Measurements from ENCODE around the gene ACTL7B.
"Not testable (repeated sequence)": the region's sequence is repeated elsewhere in the genome, so short reads cannot be mapped to it uniquely, and the experiment has no call there.

ACTL7B gene, protein sequence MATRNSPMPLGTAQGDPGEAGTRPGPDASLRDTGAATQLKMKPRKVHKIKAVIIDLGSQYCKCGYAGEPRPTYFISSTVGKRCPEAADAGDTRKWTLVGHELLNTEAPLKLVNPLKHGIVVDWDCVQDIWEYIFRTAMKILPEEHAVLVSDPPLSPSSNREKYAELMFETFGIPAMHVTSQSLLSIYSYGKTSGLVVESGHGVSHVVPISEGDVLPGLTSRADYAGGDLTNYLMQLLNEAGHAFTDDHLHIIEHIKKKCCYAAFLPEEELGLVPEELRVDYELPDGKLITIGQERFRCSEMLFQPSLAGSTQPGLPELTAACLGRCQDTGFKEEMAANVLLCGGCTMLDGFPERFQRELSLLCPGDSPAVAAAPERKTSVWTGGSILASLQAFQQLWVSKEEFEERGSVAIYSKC

DNA sequence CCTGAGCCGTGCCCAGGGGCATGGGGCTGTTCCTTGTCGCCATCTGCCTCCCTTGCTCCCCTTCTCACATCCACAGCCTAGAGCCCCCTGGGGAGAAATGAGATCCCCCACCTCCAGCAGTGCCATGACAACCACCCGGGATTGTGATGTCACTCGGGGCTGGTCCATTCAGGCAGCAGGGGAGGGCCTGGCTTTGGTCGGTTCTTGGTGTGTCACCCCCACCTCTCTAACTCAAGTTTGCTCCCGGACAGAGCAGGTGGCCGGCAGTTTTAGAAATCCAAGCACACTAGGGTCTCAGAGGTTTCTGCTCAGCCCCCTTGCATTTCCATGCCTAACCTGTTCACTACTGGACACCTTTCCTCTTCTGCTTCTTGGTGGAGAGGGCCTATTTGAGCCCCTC, at the start of gene ACTL7B:
Gene ACTL7B (minus strand): TSS at position 99 of the 400 bp plus-strand sequence. CDS start 56 bp downstream, at position 43.
- DNase-seq (ENCODE audit: low read depth in 2 of 2) = no peak

DNA sequence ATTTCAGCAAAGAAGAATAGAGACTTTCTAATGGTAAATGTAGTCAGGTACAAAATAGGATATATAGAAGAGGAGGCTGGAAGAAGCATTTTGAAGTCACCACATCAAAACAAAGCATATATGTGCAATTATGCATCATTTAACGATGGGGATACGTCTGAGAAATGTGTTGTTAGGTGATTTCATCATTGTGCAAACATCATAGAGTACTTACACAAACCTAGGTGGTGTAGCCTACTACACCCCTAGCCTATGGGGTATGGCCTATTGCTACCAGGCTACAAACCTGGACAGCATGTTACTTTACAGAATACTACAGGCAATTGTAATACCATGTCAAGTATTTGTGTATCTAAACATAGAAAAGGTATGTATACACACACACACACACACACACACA, 49.7 kb upstream of the ACTL7B start:
- no peak for DNase-seq (ENCODE audit: low read depth in 2 of 2)

DNA sequence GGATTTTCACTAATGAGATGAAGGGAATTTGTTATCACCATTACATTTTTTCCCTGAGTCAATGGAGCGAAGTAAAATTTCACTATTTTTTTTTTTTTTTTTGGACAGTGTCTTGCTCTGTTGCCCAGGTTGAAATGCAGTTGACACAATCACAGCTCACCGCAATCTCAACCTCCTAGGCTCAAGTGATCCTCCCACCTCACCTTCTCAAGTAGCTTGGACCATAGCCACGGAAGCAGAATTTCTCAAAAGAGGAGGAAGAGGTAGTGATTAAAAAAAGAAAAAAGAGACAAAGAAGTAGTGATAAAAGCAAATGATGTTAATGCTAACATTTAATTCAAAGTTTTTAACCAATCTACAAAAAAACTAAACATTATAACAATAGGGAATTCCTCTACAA, 48.4 kb upstream of the ACTL7B start:
- no peak for DNase-seq (ENCODE audit: low read depth in 2 of 2)

DNA sequence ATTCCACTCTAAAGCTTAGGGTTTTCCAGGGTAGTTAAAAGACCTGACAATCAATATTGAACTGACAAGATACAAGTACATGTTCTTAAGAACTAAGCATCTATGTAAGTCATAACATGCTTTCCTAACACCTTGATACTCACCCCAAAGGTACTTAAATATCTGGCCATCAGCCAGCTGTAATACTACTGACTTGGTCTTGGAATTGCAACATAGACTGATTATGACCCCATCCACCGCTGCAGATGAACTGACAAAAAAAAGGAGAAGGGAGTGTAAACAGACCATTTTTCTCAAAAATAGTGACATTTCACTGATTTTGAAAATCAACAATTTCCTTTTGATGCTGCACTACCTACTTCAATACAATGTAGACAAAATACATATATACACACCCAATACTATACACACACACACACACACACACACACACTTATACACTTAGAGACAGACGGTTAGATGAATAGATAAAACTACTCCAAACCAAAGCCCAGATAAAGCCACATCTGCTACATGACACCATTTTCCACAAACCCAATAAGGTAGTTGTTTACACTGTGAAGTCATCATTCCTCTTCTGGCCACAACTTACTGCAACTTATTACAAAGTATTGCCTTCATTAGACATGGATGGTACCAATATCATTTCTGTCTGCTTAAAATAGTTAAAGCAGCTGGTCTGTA, 47.8 kb upstream of the ACTL7B start:
- no peak for DNase-seq (ENCODE audit: low read depth in 2 of 2)

DNA sequence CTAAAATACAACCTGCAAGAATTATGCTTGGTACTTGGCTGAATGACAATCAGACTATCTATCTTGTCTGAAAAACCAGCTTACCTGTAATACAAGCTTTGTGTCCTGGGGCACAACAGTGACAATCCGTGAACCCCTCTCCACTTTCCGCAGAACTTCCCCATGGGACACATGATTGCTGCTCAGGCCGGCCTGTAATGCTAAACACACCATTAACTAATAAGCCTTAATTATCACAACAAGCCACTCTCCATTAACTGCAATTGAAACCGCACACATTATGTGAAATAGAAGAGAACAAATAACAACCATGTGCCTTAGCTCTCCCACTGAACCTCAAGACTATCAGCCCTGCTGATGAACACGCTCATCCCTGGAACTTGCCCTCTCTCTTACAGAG, 44.4 kb upstream of the ACTL7B start:
- DNase-seq (ENCODE audit: low read depth in 2 of 2) = no peak

DNA sequence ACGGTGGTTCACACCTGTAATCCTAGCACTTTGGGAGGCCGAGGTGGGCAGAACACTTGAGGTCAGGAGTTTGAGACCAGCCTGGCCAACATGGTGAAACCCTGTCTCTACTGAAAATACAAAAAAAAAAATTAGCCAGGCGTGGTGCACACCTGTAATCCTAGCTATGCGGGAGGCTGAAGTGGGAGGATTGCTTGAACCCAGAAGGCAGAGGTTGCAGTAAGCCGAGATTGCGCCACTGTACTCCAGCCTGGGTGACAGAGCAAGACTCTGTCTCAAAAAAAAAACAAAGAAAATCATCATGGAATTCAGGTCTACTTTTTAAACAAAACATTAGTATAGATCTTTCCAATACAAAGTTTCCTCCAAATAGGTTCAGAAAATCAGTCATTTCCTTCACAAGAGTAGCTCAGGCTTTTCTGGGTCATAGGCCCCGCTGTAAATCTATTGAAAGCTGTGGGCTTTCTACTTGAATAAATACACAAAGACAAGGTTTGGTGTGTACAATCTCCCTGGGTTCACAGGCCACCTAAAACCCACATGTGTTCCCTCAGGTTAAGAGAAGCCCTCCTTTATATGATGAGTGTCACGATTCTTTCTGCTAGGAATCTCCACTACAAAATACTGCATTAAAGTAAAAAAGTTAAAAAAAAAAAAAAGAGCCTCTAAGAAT, 43.4 kb upstream of the ACTL7B start:
- not testable (repeated sequence) for DNase-seq (ENCODE audit: low read depth in 2 of 2)

DNA sequence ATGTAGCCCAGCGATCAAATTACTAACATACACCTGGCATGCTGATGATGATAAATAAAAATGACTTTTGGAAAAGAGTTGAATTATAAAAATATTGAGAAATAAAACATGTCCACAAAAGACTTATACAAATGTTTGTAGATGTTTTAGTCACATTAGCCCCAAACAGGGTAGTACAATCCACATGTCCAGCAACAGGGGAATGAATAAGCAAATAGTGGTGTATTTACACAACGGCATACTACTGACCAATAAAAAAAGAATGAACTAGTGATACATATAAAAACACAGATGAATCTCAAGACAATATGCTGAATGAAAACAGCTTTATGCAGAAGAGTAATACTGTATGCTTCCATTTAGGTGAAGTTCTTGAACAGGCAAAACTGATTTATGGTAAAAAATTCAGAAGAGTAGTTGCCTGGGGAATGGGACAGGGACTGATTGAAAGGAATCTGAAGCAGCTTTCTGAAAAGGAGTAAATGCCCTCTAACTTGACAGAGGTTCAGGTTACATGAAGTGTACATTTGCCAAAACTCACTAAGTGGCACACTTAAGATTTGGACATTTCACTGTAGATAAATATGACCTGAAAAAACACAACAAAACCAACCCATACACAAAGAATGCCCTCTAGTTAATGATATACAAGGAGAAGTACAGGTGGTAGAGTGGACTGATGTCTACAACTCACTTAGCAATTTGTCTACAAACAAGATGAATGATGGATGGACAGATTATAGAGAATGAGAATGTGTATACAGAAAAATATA, 41.7 kb upstream of the ACTL7B start:
- DNase-seq (ENCODE audit: low read depth in 2 of 2) = no peak

DNA sequence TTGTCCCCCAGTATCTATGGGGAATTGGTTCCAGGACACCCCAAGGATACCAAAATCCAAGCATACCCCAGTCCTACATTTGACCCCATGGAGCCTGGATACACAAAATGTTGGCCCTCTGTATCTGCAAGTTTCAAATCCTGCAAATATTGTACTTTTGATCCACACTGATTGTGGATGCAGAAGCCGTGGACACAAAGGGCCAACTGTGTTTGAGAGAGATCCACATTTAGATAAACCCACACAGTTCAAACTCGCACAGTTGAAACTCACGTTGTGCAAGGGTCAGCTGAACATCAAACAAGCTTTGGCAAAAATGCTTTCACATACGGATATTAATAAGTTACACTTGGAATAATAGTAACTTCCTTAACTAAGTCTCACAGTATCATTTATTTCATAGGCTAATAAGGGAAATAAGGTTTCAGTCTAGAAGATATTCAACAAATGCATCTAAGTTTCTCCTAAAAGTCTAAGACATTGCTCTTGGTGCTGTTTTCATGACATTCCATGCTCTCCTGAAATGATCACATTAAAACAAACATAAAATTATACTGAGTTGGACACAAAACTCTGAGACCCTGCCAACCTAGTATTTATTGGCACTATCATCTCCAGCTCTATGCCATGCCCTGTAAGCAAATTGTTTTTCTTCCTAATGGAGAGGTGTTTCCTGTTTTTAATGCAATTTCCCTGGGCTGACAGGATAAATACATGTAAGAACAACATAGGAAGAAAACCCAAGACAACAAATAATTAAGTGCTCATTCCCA, 38.6 kb upstream of the ACTL7B start:
- DNase-seq (ENCODE audit: low read depth in 2 of 2) = no peak

DNA sequence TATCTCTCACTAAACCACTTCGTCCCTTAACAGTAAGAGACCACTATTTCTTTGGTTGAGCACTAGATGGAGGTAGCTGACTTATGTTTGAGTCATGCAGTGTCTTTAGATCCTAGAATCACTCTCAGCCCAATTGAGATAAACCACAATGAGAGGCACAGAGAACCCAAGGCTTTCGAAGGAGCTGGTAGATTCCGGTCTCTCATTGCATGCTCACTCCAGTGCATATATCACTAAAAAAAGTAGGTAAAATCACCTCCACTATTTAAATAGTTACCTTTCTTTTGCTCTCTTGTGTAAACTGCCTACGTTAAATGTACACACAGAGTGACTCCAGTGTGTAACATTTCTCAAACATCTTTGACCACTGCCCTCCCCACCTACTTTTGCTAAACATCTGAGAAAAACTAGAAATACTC, 33.9 kb upstream of the ACTL7B start:
- no peak for DNase-seq (ENCODE audit: low read depth in 2 of 2)

DNA sequence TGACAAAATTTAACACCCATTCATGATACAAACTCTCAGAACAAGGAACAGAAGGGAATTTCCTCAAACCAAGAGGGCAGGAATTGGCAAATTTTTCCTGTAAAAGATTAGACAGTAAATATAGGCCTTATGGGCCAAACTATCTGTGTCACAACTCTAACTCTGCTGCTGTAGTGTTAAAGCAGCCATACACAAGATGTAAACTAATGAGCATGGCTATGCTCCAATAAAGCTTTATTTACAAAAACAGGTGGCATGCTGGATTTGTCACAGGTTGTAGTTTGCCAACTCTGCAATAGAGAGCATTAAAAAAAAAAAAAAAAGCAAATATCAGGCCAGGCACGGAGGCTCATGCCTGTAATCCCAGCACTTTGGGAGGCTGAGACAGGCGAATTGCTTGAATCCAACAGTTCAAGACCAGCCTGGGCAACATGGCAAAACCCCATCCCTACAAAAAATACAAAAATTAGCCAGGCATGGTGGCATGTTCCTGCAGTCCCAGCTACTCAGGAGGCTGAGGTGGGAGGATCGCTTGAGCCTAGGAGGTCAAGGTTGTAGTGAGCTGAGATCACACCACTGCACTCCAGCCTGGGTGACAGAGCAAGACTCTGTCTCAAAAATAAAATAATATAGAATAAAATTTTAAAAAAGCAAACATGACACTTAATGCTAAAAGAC, 30.9 kb upstream of the ACTL7B start:
- not testable (repeated sequence) for DNase-seq (ENCODE audit: low read depth in 2 of 2)

DNA sequence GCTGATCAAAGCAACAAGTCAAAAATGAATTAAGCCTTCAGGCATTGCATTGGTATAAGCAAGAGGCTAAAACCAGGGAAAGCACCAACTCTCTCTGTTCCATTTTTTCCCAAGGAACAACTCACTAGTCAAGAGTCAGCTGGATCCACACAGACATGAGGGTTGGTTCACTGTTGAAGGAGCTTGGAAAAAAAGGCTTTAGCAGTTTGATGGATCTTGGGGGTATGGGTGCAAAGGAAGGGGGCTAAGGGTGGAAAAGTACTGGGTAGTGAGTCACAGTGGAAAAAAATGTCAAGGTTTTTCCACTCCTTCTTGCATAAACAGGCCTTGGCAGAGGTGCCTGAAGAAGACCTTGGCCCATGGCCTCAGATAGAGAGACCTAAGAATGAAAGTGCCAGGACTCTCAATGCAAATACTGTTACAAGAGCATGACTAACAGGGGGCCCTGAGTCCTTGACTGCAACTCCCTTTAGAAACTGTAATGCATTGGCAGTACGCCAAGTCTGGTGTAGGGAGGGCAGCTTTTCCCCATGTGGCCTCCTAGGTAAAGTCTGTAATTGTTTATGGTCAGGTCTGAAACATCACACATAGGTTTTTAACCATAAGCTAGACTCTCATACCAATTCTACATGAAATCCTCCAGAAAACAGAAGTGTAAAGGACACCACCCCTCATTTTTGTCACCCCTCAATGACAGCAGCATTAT, 30.0 kb upstream of the ACTL7B start:
- no peak for DNase-seq (ENCODE audit: low read depth in 2 of 2)

DNA sequence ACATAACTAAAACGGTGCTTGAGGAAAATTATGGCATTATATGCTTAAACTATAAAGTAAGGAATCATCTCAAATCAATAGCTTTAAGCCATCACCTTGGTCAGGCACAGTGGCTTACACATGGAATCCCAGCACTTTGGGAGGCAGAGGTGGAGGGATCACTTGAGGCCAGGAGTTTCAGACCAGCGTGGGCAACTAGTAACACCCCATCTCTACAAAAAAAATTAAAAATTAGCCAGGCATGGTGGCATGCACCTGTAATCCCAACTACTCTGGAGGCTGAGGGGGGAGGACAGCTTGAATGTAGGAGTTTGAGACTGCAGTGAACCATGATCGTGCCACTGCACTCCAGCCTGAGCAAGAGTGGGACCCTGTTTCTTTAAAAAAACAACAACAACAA, 28.9 kb upstream of the ACTL7B start:
- no peak for DNase-seq (ENCODE audit: low read depth in 2 of 2)

DNA sequence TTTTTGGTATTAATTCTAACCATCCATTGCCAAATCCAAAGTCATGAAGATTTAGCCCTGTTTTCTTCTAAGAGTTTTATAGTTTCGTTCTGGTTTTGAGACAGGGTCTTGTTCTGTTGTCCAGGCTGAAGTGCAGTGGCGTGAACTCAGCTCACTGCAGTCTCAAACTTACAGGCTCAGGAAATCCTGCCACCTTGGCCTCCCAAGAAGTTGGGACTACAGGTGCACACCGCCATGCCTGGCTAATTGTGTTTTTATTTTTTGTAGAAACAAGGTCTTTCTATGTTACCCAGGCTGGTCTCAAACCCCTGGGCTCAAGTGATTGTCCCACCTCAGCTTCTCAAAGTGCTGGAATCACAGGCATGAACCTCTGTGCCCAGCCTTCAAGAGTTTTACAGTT, 27.3 kb upstream of the ACTL7B start:
- no peak for DNase-seq (ENCODE audit: low read depth in 2 of 2)

DNA sequence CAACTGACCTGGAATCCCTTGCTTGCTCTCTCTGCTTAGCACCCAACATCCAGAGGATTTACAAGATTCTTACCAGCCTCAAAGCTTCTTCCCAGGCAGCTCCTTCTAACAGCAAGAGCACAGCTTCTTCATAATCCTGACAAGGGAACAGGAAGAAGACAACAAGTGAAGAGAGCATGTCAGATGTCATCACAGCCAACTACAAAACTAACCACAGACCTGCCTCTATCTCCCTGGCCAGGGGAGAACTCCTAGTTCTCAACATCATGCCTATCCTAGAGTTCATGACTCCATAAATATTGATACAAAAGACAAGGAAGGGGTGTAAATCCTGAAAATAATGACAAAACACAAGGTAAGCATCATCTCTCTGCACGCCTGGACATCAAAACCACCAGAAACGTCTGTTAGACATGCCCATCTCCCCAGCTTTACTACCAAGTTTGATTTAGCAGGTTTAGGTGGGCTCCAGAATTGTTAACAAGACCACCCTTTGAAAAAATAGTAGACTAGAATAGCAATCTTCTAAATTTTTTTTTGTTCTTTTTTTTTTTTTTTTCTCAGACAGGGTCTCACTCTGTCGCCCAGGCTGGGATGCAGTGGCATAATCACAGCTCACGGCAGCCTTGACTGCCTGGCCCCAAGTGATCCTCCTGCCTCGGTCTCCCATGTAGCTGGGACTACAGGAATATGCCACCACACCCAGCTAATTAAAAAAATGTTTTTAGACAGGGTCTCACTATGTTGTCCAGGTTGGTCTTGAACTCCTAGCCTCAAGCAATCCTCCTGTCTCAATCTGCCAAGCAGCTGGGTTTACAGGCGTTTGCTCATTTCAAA, 26.5 kb upstream of the ACTL7B start:
- DNase-seq (ENCODE audit: low read depth in 2 of 2) = no peak

DNA sequence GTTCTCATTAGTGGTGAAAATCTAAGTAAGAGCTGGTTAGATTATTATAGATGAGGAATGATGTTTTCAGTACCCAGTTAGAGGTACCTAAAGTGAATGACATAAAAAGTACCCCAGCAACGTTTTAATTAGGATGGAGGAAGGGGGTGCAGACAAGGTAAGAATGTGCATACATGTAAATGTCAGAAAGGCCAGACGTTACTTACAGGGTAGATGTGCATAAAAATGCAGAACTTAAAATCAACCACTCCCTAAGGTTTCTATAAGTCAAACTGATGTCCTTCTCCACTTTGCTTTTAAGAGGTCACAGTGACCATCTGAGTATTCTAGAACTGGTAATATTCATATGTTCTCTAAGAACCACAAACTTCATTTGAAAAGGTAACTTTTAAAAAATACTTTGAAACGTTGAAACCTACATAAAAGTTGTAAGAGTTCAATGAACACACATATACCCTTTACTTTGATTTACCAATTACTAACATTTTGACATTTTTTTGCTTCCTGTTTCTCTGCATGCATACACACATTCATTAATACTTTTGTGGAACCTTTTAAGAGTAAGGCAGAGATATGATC, 25.0 kb upstream of the ACTL7B start:
- DNase-seq (ENCODE audit: low read depth in 2 of 2) = no peak

DNA sequence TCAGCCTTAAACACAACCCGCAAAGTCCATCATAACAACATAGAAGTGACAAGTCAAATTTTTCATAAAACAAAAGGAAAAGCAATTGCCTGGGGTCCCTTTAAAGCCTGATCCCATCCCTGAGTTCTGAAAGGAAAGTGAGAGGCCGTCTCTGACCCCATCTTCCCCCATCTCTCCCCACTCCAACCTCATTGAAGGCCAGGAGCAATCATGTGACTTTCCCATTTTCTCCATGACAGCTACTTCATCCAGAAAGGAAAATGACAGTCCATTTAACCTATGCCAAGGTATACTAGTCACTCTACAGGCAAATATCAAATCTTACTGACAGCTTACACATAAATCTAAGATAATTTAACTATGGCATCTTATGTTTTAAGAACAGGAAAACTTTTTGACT, 21.7 kb upstream of the ACTL7B start:
- DNase-seq (ENCODE audit: low read depth in 2 of 2) = no peak

DNA sequence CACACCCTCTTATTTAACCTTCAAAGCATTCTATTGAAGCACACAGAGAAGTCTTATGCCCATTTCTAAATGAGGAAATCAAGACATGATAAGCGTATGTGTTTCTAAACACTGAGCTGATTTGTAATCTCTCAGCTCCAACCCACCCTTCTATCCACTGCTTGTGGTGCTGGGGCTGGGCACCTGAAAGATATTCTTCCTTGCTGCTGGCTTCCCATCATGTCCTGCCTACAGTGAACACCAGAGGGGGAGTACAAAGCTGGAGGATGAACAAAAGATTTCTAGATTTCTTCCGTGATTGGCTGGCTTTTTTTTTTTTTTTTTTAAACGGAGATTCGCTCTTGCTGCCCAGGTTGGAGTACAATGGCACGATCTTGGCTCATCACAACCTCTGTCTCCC, 20.6 kb upstream of the ACTL7B start:
- DNase-seq (ENCODE audit: low read depth in 2 of 2) = no peak

DNA sequence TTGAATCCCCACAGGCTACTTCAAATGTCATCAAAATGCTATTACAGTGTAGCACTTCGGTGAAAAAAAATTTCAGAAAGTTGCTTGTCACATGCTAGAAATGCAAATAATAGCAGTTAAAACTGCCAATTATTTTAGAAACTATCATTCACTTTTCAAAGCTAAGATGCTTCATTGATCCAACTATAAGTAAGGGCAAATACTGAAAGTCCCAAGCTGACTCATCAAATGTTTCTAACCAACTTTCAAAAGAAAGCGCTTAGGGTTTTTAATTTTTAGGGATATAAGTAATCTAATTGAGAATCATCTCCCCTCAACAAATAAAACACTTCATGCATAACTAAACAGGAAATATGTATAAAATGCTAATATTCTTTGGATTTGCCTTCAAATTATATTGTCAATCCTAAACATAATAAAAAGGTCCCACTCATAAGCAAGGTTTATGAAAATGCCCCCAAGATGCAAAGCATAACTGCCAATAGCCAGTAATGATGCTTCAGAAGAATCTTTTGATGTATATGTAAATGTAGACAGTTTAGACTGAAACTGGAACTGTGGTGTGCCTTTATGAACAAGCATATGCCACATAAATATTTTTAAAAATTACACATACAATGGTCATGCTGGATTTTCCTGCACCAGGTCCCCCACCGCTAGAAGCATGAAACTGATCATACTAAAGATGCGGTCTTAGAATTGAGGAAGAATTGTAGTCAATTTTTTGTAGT, 18.4 kb upstream of the ACTL7B start:
- no peak for DNase-seq (ENCODE audit: low read depth in 2 of 2)
